GM23338 (cell line): ENCODE results near the gene FYN. TPM values are rescaled to one million over a fixed set of nuclear protein-coding genes. Genes with fewer than 3 reads are reported as not detected.

ENCODE experiments used
- JUNB ChIP-seq: IDR thresholded peaks from one replicate; pipeline ENCODE4 v1.6.1; 2016; ENCODE audit warnings: antibody characterized with exemption; ENCODE audit not compliant: unreplicated experiment
- STAT1 ChIP-seq: IDR thresholded peaks from one replicate; pipeline ENCODE4 v1.6.1; 2016; ENCODE audit warnings: antibody characterized with exemption; ENCODE audit not compliant: unreplicated experiment
- polyA plus RNA-seq: library from polyadenylated mRNA; unstranded; fragments of >200 nt; fragmentation: Nextera tagmentation; extraction: Ambion mirVana; gene quantifications from 2 replicates; pipeline ENCODE4 v1.2.1, GENCODE V29; 2016
- total RNA-seq: library from RNA; depleted of rRNA; stranded (reverse); fragments of >200 nt; shearing (Covaris generic); gene quantifications from 2 replicates; pipeline ENCODE4 v1.2.3, GENCODE V29; 2014
- TF ChIP-seq, protein P1 (sequence below): fragments of 250-450 bp; sonication (Bioruptor Pico); IDR thresholded peaks from 2 replicates; pipeline ENCODE4 v1.5.0; 2020; ENCODE audit warnings: mild to moderate bottlenecking, moderate library complexity
- TF ChIP-seq, protein P2 (sequence below): IDR thresholded peaks from one replicate; pipeline ENCODE4 v1.6.1; 2018; ENCODE audit warnings: antibody characterized with exemption; ENCODE audit not compliant: unreplicated experiment
- TF ChIP-seq, protein P3 (sequence below): IDR thresholded peaks from 2 replicates; pipeline ENCODE4 v1.6.1; 2016; ENCODE audit warnings: antibody characterized with exemption

The FYN gene
- total and polyA plus RNA-seq, 2 experiments from 2014 or later: 46.8 to 143 TPM

DNA sequence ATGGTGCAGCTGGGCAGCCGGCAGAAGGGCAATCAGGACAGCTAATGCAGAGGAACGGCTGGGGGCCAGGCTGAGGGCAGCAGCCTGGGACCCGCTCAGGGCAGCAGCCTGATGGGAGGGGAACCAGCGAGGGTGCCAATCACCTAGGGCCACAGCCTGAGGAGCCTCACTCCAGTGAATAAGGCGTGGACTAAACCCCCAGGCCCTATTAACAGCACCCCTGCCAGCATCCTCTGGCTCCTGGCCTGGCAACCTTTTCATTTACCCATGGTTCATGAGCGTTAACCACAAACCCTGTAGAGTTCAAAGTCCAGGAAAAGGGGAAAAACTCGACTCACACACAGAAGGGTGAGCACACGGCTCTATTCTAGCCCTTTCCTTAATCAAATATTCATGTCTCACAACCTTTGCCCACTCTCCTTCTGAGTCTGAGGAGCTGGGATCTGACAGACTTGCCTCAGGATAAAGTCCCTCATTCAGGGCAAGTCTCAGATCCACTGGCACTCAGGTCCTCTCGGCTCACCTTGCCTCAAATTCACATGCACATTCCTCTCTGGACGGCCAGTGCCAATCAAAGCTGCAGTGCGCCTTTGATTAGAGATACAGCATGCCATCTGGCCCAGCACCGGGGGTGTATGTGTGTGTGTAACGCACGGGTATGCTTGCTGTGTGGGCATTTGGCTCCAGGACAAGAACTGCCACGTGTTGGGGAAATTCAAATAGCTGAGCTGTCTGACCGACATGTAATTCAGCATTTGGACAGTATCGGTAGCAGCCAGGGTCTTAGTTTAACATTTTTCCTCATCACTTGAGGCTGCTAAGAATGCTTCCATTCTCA lies 180.7 kb downstream of the FYN start (continued):
- TF ChIP-seq, protein P1, sequence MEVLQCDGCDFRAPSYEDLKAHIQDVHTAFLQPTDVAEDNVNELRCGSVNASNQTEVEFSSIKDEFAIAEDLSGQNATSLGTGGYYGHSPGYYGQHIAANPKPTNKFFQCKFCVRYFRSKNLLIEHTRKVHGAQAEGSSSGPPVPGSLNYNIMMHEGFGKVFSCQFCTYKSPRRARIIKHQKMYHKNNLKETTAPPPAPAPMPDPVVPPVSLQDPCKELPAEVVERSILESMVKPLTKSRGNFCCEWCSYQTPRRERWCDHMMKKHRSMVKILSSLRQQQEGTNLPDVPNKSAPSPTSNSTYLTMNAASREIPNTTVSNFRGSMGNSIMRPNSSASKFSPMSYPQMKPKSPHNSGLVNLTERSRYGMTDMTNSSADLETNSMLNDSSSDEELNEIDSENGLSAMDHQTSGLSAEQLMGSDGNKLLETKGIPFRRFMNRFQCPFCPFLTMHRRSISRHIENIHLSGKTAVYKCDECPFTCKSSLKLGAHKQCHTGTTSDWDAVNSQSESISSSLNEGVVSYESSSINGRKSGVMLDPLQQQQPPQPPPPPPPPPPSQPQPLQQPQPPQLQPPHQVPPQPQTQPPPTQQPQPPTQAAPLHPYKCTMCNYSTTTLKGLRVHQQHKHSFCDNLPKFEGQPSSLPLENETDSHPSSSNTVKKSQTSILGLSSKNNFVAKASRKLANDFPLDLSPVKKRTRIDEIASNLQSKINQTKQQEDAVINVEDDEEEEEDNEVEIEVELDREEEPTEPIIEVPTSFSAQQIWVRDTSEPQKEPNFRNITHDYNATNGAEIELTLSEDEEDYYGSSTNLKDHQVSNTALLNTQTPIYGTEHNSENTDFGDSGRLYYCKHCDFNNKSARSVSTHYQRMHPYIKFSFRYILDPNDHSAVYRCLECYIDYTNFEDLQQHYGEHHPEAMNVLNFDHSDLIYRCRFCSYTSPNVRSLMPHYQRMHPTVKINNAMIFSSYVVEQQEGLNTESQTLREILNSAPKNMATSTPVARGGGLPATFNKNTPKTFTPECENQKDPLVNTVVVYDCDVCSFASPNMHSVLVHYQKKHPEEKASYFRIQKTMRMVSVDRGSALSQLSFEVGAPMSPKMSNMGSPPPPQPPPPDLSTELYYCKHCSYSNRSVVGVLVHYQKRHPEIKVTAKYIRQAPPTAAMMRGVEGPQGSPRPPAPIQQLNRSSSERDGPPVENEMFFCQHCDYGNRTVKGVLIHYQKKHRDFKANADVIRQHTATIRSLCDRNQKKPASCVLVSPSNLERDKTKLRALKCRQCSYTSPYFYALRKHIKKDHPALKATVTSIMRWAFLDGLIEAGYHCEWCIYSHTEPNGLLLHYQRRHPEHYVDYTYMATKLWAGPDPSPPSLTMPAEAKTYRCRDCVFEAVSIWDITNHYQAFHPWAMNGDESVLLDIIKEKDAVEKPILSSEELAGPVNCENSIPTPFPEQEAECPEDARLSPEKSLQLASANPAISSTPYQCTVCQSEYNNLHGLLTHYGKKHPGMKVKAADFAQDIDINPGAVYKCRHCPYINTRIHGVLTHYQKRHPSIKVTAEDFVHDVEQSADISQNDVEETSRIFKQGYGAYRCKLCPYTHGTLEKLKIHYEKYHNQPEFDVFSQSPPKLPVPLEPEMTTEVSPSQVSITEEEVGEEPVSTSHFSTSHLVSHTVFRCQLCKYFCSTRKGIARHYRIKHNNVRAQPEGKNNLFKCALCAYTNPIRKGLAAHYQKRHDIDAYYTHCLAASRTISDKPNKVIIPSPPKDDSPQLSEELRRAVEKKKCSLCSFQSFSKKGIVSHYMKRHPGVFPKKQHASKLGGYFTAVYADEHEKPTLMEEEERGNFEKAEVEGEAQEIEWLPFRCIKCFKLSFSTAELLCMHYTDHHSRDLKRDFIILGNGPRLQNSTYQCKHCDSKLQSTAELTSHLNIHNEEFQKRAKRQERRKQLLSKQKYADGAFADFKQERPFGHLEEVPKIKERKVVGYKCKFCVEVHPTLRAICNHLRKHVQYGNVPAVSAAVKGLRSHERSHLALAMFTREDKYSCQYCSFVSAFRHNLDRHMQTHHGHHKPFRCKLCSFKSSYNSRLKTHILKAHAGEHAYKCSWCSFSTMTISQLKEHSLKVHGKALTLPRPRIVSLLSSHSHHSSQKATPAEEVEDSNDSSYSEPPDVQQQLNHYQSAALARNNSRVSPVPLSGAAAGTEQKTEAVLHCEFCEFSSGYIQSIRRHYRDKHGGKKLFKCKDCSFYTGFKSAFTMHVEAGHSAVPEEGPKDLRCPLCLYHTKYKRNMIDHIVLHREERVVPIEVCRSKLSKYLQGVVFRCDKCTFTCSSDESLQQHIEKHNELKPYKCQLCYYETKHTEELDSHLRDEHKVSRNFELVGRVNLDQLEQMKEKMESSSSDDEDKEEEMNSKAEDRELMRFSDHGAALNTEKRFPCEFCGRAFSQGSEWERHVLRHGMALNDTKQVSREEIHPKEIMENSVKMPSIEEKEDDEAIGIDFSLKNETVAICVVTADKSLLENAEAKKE: no peak
- no peak for TF ChIP-seq STAT1
- TF ChIP-seq, protein P2, sequence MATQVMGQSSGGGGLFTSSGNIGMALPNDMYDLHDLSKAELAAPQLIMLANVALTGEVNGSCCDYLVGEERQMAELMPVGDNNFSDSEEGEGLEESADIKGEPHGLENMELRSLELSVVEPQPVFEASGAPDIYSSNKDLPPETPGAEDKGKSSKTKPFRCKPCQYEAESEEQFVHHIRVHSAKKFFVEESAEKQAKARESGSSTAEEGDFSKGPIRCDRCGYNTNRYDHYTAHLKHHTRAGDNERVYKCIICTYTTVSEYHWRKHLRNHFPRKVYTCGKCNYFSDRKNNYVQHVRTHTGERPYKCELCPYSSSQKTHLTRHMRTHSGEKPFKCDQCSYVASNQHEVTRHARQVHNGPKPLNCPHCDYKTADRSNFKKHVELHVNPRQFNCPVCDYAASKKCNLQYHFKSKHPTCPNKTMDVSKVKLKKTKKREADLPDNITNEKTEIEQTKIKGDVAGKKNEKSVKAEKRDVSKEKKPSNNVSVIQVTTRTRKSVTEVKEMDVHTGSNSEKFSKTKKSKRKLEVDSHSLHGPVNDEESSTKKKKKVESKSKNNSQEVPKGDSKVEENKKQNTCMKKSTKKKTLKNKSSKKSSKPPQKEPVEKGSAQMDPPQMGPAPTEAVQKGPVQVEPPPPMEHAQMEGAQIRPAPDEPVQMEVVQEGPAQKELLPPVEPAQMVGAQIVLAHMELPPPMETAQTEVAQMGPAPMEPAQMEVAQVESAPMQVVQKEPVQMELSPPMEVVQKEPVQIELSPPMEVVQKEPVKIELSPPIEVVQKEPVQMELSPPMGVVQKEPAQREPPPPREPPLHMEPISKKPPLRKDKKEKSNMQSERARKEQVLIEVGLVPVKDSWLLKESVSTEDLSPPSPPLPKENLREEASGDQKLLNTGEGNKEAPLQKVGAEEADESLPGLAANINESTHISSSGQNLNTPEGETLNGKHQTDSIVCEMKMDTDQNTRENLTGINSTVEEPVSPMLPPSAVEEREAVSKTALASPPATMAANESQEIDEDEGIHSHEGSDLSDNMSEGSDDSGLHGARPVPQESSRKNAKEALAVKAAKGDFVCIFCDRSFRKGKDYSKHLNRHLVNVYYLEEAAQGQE: no peak
- TF ChIP-seq, protein P3, sequence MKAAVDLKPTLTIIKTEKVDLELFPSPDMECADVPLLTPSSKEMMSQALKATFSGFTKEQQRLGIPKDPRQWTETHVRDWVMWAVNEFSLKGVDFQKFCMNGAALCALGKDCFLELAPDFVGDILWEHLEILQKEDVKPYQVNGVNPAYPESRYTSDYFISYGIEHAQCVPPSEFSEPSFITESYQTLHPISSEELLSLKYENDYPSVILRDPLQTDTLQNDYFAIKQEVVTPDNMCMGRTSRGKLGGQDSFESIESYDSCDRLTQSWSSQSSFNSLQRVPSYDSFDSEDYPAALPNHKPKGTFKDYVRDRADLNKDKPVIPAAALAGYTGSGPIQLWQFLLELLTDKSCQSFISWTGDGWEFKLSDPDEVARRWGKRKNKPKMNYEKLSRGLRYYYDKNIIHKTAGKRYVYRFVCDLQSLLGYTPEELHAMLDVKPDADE: no peak
- TF ChIP-seq JUNB: no peak
